GM18526 (cell line): ENCODE results near the gene SAV1.

Experiments used
- POLR2A ChIP-seq: IDR thresholded peaks from 3 replicates; pipeline ENCODE4 v1.6.1; 2011; ENCODE audit not compliant: insufficient read length; ENCODE audit errors: extremely low read depth

The SAV1 gene

GRCh38 chr14:50599700-50600444 is 68.2 kb downstream of the SAV1 start:
- no peak for TF ChIP-seq POLR2A

DNA sequence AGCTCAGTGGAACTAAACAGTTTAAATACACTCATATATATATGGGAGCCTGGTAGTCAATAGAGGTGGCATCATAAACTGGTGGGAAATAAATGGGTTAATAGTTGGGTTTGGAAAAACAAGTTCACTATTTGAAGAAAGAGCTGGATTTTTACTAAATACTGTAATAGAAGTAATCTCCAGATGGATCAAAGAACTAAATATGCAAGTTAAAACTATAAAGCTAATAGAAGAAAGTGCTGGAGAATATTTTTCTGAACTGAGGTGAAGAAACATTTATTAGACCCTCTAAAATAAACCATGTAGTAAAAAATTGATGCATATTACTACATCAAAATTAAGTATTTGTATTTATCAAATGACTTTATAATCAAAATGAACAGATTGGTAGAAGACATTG is 69.3 kb downstream of the SAV1 start:
- TF ChIP-seq POLR2A: no peak

GRCh38 chr14:50594577-50595316 is 73.4 kb downstream of the SAV1 start:
- no peak for TF ChIP-seq POLR2A

GRCh38 chr14:50590464-50590863 is 77.6 kb downstream of the SAV1 start:
- TF ChIP-seq POLR2A: no peak
